Stromal cell of bone marrow (primary cell): ENCODE measurements around the gene FNDC11.
"Not testable (repeated sequence)": the region's sequence is repeated elsewhere in the genome, so short reads cannot be mapped to it uniquely, and the experiment has no call there.

Source experiments
- DNase-seq: peaks from one replicate; pipeline ENCODE4 v3.0.0-alpha.2; 2012; ENCODE audit warnings: low read depth

Gene FNDC11

GRCh38 chr20:63553251-63553932, 567 bp upstream of the FNDC11 start:
- DNase-seq = peak; percentile 31

- DNase-seq = no peak
Measured at GRCh38 chr20:63554361-63555278, 661 bp downstream of the FNDC11 start.

GRCh38 chr20:63555661-63556381, 1.9 kb downstream of the FNDC11 start:
- DNase-seq = no peak

GRCh38 chr20:63556873-63557478, 3.0 kb downstream of the FNDC11 start:
- no peak for DNase-seq

- no peak for DNase-seq
Measured at GRCh38 chr20:63557481-63557891, 3.5 kb downstream of the FNDC11 start.

- no peak for DNase-seq
Measured at GRCh38 chr20:63558804-63559484, 5.0 kb downstream of the FNDC11 start.

- DNase-seq = not testable (repeated sequence)
Measured at GRCh38 chr20:63559485-63560332, 5.8 kb downstream of the FNDC11 start.

GRCh38 chr20:63560333-63560805, 6.4 kb downstream of the FNDC11 start:
- DNase-seq = no peak

GRCh38 chr20:63560856-63561609, 7.1 kb downstream of the FNDC11 start:
- DNase-seq = no peak

- DNase-seq = no peak
Measured at GRCh38 chr20:63561624-63562396, 7.9 kb downstream of the FNDC11 start.

- no peak for DNase-seq
Measured at GRCh38 chr20:63562461-63563224, 8.7 kb downstream of the FNDC11 start.

GRCh38 chr20:63563225-63563935, 9.4 kb downstream of the FNDC11 start:
- no peak for DNase-seq

GRCh38 chr20:63564036-63564810, 10.3 kb downstream of the FNDC11 start:
- DNase-seq = no peak

- DNase-seq = no peak
Measured at GRCh38 chr20:63565021-63565698, 11.2 kb downstream of the FNDC11 start.

- no peak for DNase-seq
Measured at GRCh38 chr20:63565699-63566335, 11.9 kb downstream of the FNDC11 start.
